RWPE2 (cell line): ENCODE data around the gene LIAS.

ENCODE experiments used
- ATAC-seq: fragments of 200-7000 bp; cut with Tn5 transposase; 3 replicates; pipeline ENCODE4 v1.9.1; 2021; ENCODE audit warnings: low read depth
- DNase-seq: peaks from one replicate; pipeline ENCODE4 v3.0.0-alpha.2; 2020; ENCODE audit warnings: low spot score
- H3K27ac ChIP-seq: fragments of 450-650 bp; 2 replicates; pipeline ENCODE4 v1.5.1; 2017; ENCODE audit warnings: mild to moderate bottlenecking; ENCODE audit not compliant: poor library complexity, severe bottlenecking
- H3K27me3 ChIP-seq: fragments of 250-450 bp; sonication (Bioruptor Pico); 2 replicates; pipeline ENCODE4 v1.5.1; 2021; ENCODE audit warnings: mild to moderate bottlenecking, moderate library complexity; ENCODE audit not compliant: insufficient read depth, poor library complexity, severe bottlenecking
- H3K36me3 ChIP-seq: fragments of 250-450 bp; sonication (Bioruptor Pico); 2 replicates; pipeline ENCODE4 v1.5.1; 2020; ENCODE audit warnings: low read depth, mild to moderate bottlenecking, moderate library complexity
- H3K4me1 ChIP-seq: fragments of 250-450 bp; sonication (Bioruptor Pico); 2 replicates; pipeline ENCODE4 v1.5.1; 2021; ENCODE audit warnings: mild to moderate bottlenecking, moderate library complexity; ENCODE audit not compliant: insufficient read depth, poor library complexity, severe bottlenecking
- H3K4me3 ChIP-seq: fragments of 250-450 bp; sonication (Bioruptor Pico); 2 replicates; pipeline ENCODE4 v1.5.1; 2021; ENCODE audit warnings: mild to moderate bottlenecking, moderate library complexity; ENCODE audit not compliant: severe bottlenecking
- H3K9me3 ChIP-seq: fragments of 250-450 bp; sonication (Bioruptor Pico); 2 replicates; pipeline ENCODE4 v1.5.1; 2021; ENCODE audit warnings: mild to moderate bottlenecking, moderate library complexity; ENCODE audit not compliant: severe bottlenecking
- CTCF ChIP-seq: fragments of 450-650 bp; IDR thresholded peaks from one replicate; pipeline ENCODE4 v1.5.1; 2017; ENCODE audit warnings: mild to moderate bottlenecking, moderate library complexity; ENCODE audit not compliant: poor library complexity, severe bottlenecking

LIAS gene

GRCh38 chr4:39528061-39528465 is 69.2 kb downstream of the LIAS start:
- DNase-seq = no peak
- ATAC-seq = peak; percentile 43

More at GRCh38 chr4:39528061-39528465, 69.2 kb downstream of the LIAS start:
- H3K4me1 ChIP-seq = peaks cover 4% of the 10 kb centered on the region
- TF ChIP-seq CTCF = peak; percentile 10
- H3K27ac ChIP-seq = peak overlapping the region; percentile 79
- peaks cover 7% of the 10 kb centered on the region for H3K9me3 ChIP-seq
- peaks cover 42% of the 10 kb centered on the region for H3K36me3 ChIP-seq
- H3K27me3 ChIP-seq = no peaks in the 10 kb centered on the region
- H3K4me3 ChIP-seq = peak overlapping the region; percentile 48
